Stimulated activated CD4-positive, alpha-beta T cell treated with anti-CD3 and anti-CD28 coated beads, Interleukin-2, amount 100 ng/mL, for 4 hours (primary cell): ENCODE measurements around the gene ASMTL.
A peak's percentile ranks its signal among the peaks of the same experiment; 100 is the strongest.
"Not testable (repeated sequence)": the region's sequence is repeated elsewhere in the genome, so short reads cannot be mapped to it uniquely, and the experiment has no call there.

Source experiments
- DNase-seq: peaks from one replicate; pipeline ENCODE4 v3.0.0-alpha.2; 2020; ENCODE audit warnings: low read depth

The ASMTL gene

GRCh38 chrX:1453951-1454785 is 1.5 kb upstream of the ASMTL start:
- peak; percentile 87 for DNase-seq

GRCh38 chrX:1453395-1453783 is 680 bp upstream of the ASMTL start:
- no peak for DNase-seq

- DNase-seq = no peak
Observed at GRCh38 chrX:1451661-1452515, 821 bp downstream of the ASMTL start.

- DNase-seq = no peak
Observed at GRCh38 chrX:1451251-1451660, 1.5 kb downstream of the ASMTL start.

GRCh38 chrX:1450361-1451161 is 2.1 kb downstream of the ASMTL start:
- DNase-seq = no peak

GRCh38 chrX:1449823-1450149 is 2.9 kb downstream of the ASMTL start:
- no peak for DNase-seq

GRCh38 chrX:1449036-1449822 is 3.5 kb downstream of the ASMTL start:
- DNase-seq = no peak

- not testable (repeated sequence) for DNase-seq
Observed at GRCh38 chrX:1448573-1449001, 4.1 kb downstream of the ASMTL start.

- DNase-seq = not testable (repeated sequence)
Observed at GRCh38 chrX:1447969-1448572, 4.6 kb downstream of the ASMTL start.

GRCh38 chrX:1446984-1447968 is 5.4 kb downstream of the ASMTL start:
- not testable (repeated sequence) for DNase-seq

- no peak for DNase-seq
Observed at GRCh38 chrX:1444561-1445500, 7.9 kb downstream of the ASMTL start.

- no peak for DNase-seq
Observed at GRCh38 chrX:1443496-1444075, 9.1 kb downstream of the ASMTL start.

- no peak for DNase-seq
Observed at GRCh38 chrX:1442724-1443367, 9.9 kb downstream of the ASMTL start.

GRCh38 chrX:1442016-1442665 is 10.6 kb downstream of the ASMTL start:
- DNase-seq = no peak

GRCh38 chrX:1440506-1440905 is 12.2 kb downstream of the ASMTL start:
- DNase-seq = no peak

- no peak for DNase-seq
Observed at GRCh38 chrX:1435241-1435895, 17.3 kb downstream of the ASMTL start.

- no peak for DNase-seq
Observed at GRCh38 chrX:1434871-1435240, 17.9 kb downstream of the ASMTL start.
